Endothelial cell of umbilical vein (primary cell): ENCODE measurements around the gene AFF1. TPM values are rescaled to one million over a fixed set of nuclear protein-coding genes. Genes with fewer than 3 reads are reported as not detected.

Experiments used
- BruUV-seq: library from RNA; stranded (reverse); fragments of 400-500 nt; replicated peaks from 2 replicates; lab custom pipeline; 2021; lab: Mats Ljungman, UMichigan
- CTCF ChIA-PET: fragments of 300-600, 350-600 bp; sonication (Branson Sonifier 250); formaldehyde crosslinking; loops from one replicate; lab custom pipeline; 2021; ENCODE audit warnings: antibody characterized with exemption, inconsistent platforms; lab: Charles Lee
- POLR2A ChIA-PET: fragments of 300-600, 350-600 bp; sonication (Branson Sonifier 250); formaldehyde crosslinking; loops from one replicate; lab custom pipeline; 2021; ENCODE audit warnings: antibody characterized with exemption, inconsistent platforms; lab: Charles Lee
- DNase-seq: peaks from one replicate; pipeline ENCODE4 v3.0.0-alpha.2; 2011; ENCODE audit warnings: low read depth, low spot score
- FAIRE-seq: peaks from 2 replicates; lab custom pipeline; 2011; peaks lifted over from hg19 to GRCh38; lab: Jason Lieb, UNC
- H2AFZ ChIP-seq: 2 replicates; pipeline ENCODE4 v1.6.0; 2012; ENCODE audit warnings: low read depth, low read length, control low read depth, inconsistent platforms
- H3K27ac ChIP-seq: 2 replicates; pipeline ENCODE4 v1.5.1; 2011; ENCODE audit warnings: low read depth, mild to moderate bottlenecking, control low read depth, low read length, moderate library complexity; ENCODE audit not compliant: insufficient read depth
- H3K27me3 ChIP-seq, 2 experiments: 2 replicates each; pipeline versions ENCODE4 v1.6.0 to v1.6.1; 2011; ENCODE audit warnings: low read length in 2 of 2, mixed read lengths in 1 of 2; ENCODE audit not compliant: control insufficient read depth in 2 of 2, insufficient read depth in 2 of 2
- H3K36me3 ChIP-seq, 2 experiments: 2 replicates in 1 of 2; 3 replicates in 1 of 2; pipeline ENCODE4 v1.5.1; 2011; ENCODE audit warnings: low read length in 2 of 2, mild to moderate bottlenecking in 1 of 2, moderate library complexity in 1 of 2; ENCODE audit not compliant: control insufficient read depth in 2 of 2, insufficient read depth in 2 of 2; ENCODE audit errors: extremely low read depth in 1 of 2
- H3K4me1 ChIP-seq: 3 replicates; pipeline ENCODE4 v1.5.1; 2011; ENCODE audit warnings: mild to moderate bottlenecking, low read length; ENCODE audit not compliant: control insufficient read depth, insufficient read depth; ENCODE audit errors: extremely low read depth
- H3K4me2 ChIP-seq: 2 replicates; pipeline ENCODE4 v1.6.1; 2011; ENCODE audit warnings: low read length, control low read depth, mixed read lengths; ENCODE audit not compliant: insufficient read depth
- H3K4me3 ChIP-seq, 3 experiments: fragments of 200-600 bp in 1 of 3; sonication (generic), shearing (Covaris generic) in 1 of 3; replicated peaks in 1 of 3; 2 replicates each; pipeline ENCODE4 v1.5.1; 2011 to 2016; ENCODE audit warnings: control low read depth in 3 of 3, low read length in 3 of 3, mild to moderate bottlenecking in 2 of 3, inconsistent platforms in 1 of 3, low read depth in 1 of 3, moderate library complexity in 1 of 3; ENCODE audit not compliant: insufficient read depth in 1 of 3
- H3K79me2 ChIP-seq: 2 replicates; pipeline ENCODE4 v1.6.0; 2012; ENCODE audit warnings: low read length, inconsistent platforms; ENCODE audit not compliant: control insufficient read depth, insufficient read depth
- H3K9ac ChIP-seq: replicated peaks from 2 replicates; pipeline ENCODE3; 2011; ENCODE audit warnings: low read length, control low read depth; ENCODE audit not compliant: insufficient read depth; ENCODE audit errors: extremely low read depth
- H3K9me1 ChIP-seq: replicated peaks from 3 replicates; pipeline ENCODE4 v1.6.0; 2011; ENCODE audit warnings: mild to moderate bottlenecking, low read length; ENCODE audit not compliant: control insufficient read depth, insufficient read depth; ENCODE audit errors: extremely low read depth
- H3K9me3 ChIP-seq: replicated peaks from 2 replicates; pipeline ENCODE4 v1.5.1; 2012; ENCODE audit warnings: low read length, inconsistent platforms; ENCODE audit not compliant: control insufficient read depth, insufficient read depth
- H4K20me1 ChIP-seq: replicated peaks from 2 replicates; pipeline ENCODE3; 2011; ENCODE audit warnings: mild to moderate bottlenecking, low read length; ENCODE audit not compliant: control insufficient read depth, insufficient read depth; ENCODE audit errors: extremely low read depth
- CTCF ChIP-seq, 2 donors: IDR thresholded peaks; 1 replicate in 1 of 2; 2 replicates in 1 of 2; pipeline ENCODE4 v1.5.1; 2011; ENCODE audit warnings: low read length in 2 of 2, mild to moderate bottlenecking in 2 of 2, moderate library complexity in 2 of 2, control low read depth in 1 of 2, inconsistent platforms in 1 of 2, low read depth in 1 of 2; ENCODE audit not compliant: insufficient read depth in 1 of 2; ENCODE audit errors: extremely low read depth in 1 of 2
- EZH2 ChIP-seq: IDR thresholded peaks from 2 replicates; pipeline ENCODE4 v1.6.1; 2012; ENCODE audit warnings: borderline replicate concordance, low read depth, mild to moderate bottlenecking, moderate library complexity, low read length, inconsistent platforms; ENCODE audit not compliant: severe bottlenecking
- FOS ChIP-seq: IDR thresholded peaks from 2 replicates; pipeline ENCODE4 v1.6.1; 2011; ENCODE audit warnings: mild to moderate bottlenecking, low read length, moderate library complexity, borderline replicate concordance; ENCODE audit not compliant: insufficient read depth
- GATA2 ChIP-seq: IDR thresholded peaks from 2 replicates; pipeline ENCODE4 v1.7.0; 2011; ENCODE audit warnings: low read depth, mild to moderate bottlenecking, moderate library complexity, mixed read lengths, low read length; ENCODE audit not compliant: insufficient read length, insufficient read depth
- JUN ChIP-seq: IDR thresholded peaks from 2 replicates; pipeline ENCODE4 v1.6.1; 2011; ENCODE audit warnings: borderline replicate concordance, low read depth; ENCODE audit not compliant: insufficient read length, insufficient read depth
- MAX ChIP-seq: IDR thresholded peaks from 2 replicates; pipeline ENCODE4 v1.6.1; 2011; ENCODE audit not compliant: insufficient read depth, insufficient read length
- MYC ChIP-seq: IDR thresholded peaks from one replicate; pipeline ENCODE4 v1.6.1; 2011; ENCODE audit warnings: mild to moderate bottlenecking, low read depth, low read length
- POLR2A ChIP-seq: IDR thresholded peaks from 2 replicates; pipeline ENCODE4 v1.6.1; 2012; ENCODE audit warnings: low read depth, mild to moderate bottlenecking, control low read depth, low read length
- POLR2AphosphoS5 ChIP-seq: IDR thresholded peaks from 2 replicates; pipeline ENCODE4 v1.6.1; 2012; ENCODE audit warnings: low read depth, mild to moderate bottlenecking, control low read depth, low read length, moderate library complexity; ENCODE audit not compliant: insufficient read depth
- dilution Hi-C: fragments of 300-500 bp; cut with MboI; formaldehyde crosslinking; loops from one replicate; pipeline ENCODE4 v1.15.0; 2019; ENCODE audit warnings: low sequenced_read_pairs; ENCODE audit not compliant: extremely low pct_ligation_motif_present
- intact Hi-C: fragments of 100-400 bp; cut with micrococcal nuclease; formaldehyde crosslinking; loops from one replicate; pipeline ENCODE4 v1.10.0; 2022
- polyA plus RNA-seq, 4 experiments: library from polyadenylated mRNA; depleted of rRNA in 3 of 4; stranded (reverse) in 3 of 4; unstranded in 1 of 4; fragments of >200 nt; gene quantifications; 2 replicates each; pipeline versions ENCODE4 v1.2.1 to v1.2.3, GENCODE V29; 2011 to 2012; ENCODE audit warnings: missing spikeins in 1 of 4
- total RNA-seq: library from RNA; stranded (reverse); gene quantifications from 2 replicates; pipeline ENCODE4 v1.2.3, GENCODE V29; 2021

The AFF1 gene
- total and polyA plus RNA-seq, 2 donors (not counting 3 experiments of a cell fraction or from before 2014, with no cell fraction given): 26.2 to 106 TPM

- H4K20me1 ChIP-seq: no peaks in the 10 kb centered on the region
- no peak overlapping the region for H2AFZ ChIP-seq
- H3K9me3 ChIP-seq: no peaks in the 10 kb centered on the region
- TF ChIP-seq FOS (no peak), POLR2AphosphoS5 (no peak)
- FAIRE-seq (peak; percentile 15), DNase-seq (no peak)
- no peaks in the 10 kb centered on the region for H3K36me3 ChIP-seq
- ChIA-PET CTCF (interaction anchor here (1.3 to 5.4 kb wide), 7 partner anchors 27 to 116 kb away, joined by 4 to 62 read pairs (median 7); partner anchors contain the start of gene AFF1), POLR2A (interaction anchor here (1.1 to 5.1 kb wide), 4 partner anchors 31 to 83 kb away, joined by 5 to 64 read pairs (median 14); partner anchors contain the start of gene AFF1)
- no peaks in the 10 kb centered on the region for H3K9me1 ChIP-seq
- peaks cover 32% of the 10 kb centered on the region for H3K4me1 ChIP-seq
- no TSS peak for BruUV-seq
- H3K9ac ChIP-seq: no peak overlapping the region
- intact Hi-C loops: loop anchor here (10.0 kb wide), 1 partner anchor 229 kb away; no protein-coding TSS in a partner anchor
- peak overlapping the region; percentile 92 for H3K27ac ChIP-seq
- H3K4me2 ChIP-seq: peak overlapping the region; percentile 93
- no peaks in the 10 kb centered on the region for H3K27me3 ChIP-seq
- peaks cover 49% of the 10 kb centered on the region for H3K79me2 ChIP-seq
- H3K4me3 ChIP-seq: no peak overlapping the region
- dilution Hi-C loops: no loop called here
Measured at GRCh38 chr4:87005369-87005689, 70.5 kb downstream of the AFF1 start.

GRCh38 chr4:87005690-87006425 is 71.0 kb downstream of the AFF1 start:
- no TSS peak for BruUV-seq
- ChIA-PET CTCF (interaction anchor here (0.9 to 5.4 kb wide), 21 partner anchors 12 to 510 kb away, joined by 3 to 62 read pairs (median 5); partner anchors contain the start of gene AFF1), POLR2A (interaction anchor here (0.6 to 5.1 kb wide), 20 partner anchors 13 to 1369 kb away, joined by 3 to 64 read pairs (median 4); partner anchors contain the start of gene AFF1)

More at GRCh38 chr4:87005690-87006425, 71.0 kb downstream of the AFF1 start:
- H2AFZ ChIP-seq: peak overlapping the region; percentile 5
- dilution Hi-C loops: no loop called here
- peaks cover 31% of the 10 kb centered on the region for H3K4me1 ChIP-seq
- H3K4me3 ChIP-seq: peak overlapping the region; percentile 84 to 93 (median 93)
- H3K9me1 ChIP-seq: no peaks in the 10 kb centered on the region
- H3K4me2 ChIP-seq: peak overlapping the region; percentile 93
- H3K9ac ChIP-seq: peak overlapping the region; percentile 91
- H3K79me2 ChIP-seq: peaks cover 52% of the 10 kb centered on the region
- H3K36me3 ChIP-seq: no peaks in the 10 kb centered on the region
- no peaks in the 10 kb centered on the region for H4K20me1 ChIP-seq
- TF ChIP-seq POLR2AphosphoS5 (no peak), CTCF (IDR thresholded peaks at IDR 0.05; ENCODE audit: extremely low read depth in 1 of 2, insufficient read depth in 1 of 2, low read depth in 1 of 2, low read length in 2 of 2) (no peak), FOS (no peak), MYC (no peak), POLR2A (no peak), GATA2 (no peak), EZH2 (no peak), JUN (no peak), MAX (no peak)
- intact Hi-C loops: loop anchor here (1.0 to 10.0 kb wide), 5 partner anchors 32 to 229 kb away; no protein-coding TSS in a partner anchor
- no peaks in the 10 kb centered on the region for H3K9me3 ChIP-seq
- DNase-seq (peak; percentile 44), FAIRE-seq (peak; percentile 81)
- H3K27me3 ChIP-seq: no peaks in the 10 kb centered on the region
- peak overlapping the region; percentile 92 for H3K27ac ChIP-seq
